ENCODE results near the gene ASAP3.

Gene ASAP3

DNA sequence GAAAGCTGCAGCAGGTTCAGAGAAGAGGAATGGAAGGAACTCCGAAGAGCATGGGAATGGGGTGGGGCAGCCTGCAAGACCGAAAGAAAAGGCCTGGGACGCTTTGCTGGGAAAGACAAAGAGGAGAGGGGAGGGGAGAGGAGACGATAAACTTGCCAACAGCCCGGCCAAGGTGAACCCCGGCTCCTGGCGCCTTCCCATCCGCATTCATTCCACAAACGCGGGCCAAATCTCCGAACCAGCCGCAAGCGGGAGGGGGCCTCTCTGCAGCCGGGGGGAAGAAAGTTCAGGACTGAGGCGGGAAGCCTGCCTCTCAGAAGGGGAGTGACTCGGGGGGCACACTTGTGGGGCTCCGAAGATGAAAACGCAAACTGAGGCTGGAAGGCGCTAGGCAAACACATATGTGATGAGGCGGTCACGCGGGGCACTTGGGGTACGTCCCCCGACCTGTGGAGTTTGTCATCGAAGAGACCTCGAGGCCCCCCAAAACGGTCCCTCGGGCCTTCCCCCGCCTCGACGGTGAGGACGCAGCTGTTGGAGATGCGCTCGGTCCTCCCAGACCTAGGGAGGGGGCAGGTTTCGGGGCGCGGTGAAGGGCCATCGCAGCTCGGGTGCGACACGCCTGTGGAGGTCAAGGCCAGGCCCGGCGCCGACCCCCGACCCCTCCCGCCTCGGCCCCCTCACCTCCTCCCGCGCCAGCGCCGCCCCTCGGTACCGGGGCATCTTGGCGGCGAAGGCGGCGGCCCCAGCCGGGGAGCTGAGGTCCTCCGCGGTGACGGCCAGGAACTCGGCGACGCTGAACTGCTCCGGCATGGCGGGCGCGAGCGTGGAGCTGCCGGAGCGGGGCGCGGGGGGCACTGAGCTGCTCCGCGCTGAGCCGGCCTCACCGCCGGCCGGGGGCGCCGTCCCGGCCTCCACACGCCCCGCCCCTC is at the start of gene ASAP3:
Gene ASAP3, minus strand, starts transcription at position 859 of the 932 bp plus-strand sequence. Its CDS starts 46 bp downstream, at position 813.
- DNase-seq = no peak

DNA sequence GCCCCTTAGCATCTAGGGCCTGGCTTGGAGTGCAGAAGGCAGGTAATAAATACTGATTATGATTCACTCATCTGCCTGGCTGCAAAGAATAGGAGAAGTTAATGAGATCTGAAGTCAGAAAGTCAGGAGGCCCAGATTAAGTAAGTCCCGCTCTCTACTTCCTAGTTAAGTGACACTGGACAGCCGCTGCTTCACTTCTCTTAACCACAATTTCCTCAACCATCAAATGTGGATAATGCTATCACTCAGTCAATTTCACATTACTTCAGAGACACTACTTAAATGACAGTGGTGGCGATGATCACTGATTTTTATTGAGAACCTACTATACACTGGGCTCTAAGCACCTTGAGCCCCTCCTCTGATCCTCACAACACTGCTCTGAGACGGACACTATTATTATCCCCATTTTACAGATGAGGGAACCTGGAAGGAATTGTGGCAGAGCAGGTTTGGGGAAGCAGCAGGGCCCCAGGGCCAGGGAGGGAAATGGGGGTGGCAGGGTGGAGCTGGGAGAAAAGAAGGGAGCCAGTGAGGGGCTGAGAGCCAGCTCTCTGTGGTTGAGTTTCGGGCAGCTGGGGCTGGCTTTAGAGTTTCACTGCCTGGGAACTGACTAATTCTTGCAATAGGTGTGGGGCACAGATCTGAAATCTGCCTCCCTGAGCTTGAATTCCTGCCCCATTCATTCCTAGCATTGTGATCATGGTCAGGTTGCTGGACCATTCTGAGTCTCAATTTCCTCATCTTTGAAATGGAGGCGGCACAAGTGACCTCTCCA is 49.5 kb upstream of the ASAP3 start:
- no peak for DNase-seq

DNA sequence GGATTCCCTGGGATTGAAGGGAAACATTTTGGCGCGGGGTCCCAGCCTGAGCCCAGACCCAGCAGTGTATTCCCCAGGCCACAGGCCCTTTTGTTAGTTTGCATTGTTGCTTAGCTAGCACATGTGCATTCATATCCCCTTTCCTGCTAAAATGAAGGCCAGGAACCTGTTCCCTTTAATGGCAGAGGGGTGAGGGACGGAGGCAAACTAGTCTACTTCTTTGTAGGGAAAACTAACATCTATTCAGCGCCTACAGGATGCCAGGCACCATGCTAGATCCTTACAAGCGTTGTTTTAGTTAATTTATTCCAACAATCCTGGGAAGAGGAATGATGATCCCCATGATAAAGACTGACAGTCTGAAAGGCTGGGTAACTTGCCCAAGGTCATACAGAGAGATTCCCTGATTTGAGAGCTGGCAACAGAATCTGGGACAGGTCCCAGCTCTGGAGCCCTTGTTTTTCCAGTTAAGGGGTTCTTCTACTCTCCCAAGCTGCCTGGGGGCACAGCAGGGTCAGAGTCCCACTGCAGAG is 47.6 kb upstream of the ASAP3 start:
- no peak for DNase-seq

DNA sequence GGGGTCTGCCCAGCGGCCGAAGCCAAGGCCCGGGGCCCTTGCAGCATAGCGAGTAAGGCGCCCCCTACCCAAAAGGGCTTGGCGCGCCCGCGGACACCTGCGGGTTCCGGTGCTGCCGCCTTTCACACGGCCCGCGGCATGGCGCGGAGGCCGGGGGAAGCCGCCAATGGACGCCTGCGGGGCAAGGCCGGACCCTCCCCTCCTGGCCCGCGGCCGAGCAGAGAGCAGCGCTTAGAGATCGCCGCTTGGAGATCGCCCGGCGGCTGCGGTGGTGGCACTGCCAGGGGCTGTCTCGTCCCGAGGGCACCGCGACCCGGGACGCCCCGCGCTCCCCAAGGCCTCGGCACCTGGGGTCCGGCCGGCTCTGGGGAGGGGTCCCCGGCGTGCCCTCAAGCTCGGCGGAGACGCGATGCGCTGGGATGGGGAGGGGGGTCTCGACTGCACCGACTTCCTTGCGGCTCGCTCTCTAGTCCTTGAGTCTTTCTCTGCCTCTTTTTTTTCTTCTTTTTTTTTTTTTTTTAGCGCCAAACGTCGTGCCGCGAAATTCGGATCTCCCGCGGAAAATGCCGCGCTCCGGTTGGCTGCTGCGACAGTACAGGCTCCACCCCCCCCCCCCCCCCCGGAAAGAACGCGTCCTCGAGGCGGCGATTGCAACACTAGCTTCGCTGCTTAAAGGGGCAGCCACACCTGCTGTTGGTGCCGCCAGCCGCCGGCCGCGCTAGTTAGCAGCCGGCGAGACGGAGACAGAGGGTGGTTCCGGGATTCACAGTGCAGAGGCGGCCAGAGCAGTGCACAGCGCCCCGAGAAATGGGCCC is 47.0 kb upstream of the ASAP3 start, which contains the start of gene E2F2:
Gene E2F2, minus strand, starts transcription at position 487 of the 815 bp plus-strand sequence. Its CDS starts 440 bp downstream, at position 47.
- peak; percentile 69 for DNase-seq

DNA sequence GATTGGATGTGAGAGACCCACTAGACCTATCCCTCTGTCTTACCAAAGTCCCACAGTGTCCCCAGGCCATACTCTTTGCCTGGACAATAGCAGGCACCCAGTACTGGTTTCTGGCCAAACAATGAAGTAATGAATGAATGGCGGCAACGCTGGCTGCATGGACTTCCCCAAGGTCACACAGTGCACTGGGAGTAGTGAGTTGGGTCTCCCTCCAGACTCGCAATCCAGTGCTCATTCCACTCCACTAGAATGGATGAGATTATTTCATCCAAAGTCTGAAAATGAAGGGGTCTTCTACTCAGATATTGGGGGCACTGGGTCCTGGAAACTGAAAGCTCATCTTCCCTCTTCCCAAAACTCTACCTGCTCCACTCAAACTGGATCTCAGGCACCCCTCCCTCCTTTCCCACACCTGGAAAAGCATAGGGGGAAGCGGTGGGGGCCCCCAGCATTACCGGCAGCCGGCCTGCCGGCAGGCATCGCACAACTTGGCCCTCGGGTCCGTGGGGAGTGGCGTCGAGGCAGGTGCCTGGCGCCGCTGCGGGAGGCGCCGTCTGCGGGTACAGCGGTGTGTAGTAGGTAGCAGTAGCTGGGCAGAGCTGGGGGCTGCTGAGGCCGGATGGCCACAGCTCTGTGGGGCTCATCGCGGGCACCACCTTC is 46.2 kb upstream of the ASAP3 start:
- DNase-seq = no peak

DNA sequence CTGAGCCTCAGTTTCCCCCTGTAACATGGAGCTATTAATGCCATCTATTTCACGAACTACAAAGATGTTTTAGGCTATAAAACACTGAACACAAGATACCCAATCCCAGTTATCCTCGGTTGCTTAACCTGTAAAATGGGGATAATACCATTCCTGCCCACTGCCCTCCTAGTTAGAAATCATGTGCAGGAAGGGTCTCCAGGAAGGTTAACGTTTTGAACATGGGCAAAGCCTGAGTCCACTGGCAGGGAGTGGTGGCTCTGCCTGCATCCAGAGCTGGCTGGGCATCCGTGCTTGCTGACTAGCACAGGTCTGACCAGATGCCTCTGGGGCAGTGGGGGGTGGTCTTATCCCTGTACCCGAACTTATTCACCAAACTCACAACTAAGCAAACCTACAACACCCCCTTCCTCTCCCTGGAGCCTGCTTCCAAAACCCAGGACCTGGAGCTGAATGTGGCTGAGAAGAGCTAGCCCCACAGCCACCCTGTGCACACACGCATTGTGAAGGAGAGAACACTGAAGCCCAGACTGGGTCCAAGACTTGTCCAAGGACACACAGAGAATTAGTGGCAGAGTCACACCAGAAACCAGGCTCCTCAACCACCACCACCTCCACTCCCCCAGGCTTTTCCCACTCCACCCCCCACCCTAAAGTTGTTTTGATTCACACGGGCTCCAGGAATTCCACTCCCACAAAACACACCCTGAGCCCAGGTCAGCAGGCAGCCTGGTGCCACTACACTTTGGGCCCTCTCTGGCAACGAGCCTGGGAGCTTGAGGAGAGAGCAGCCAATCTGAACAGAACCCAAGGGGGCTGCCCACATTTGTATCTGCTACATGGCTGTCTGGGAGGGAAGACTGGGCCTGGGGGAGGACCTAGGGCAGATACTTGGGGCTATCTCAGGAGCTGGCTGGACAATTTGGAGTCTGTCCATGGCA is 45.4 kb upstream of the ASAP3 start:
- no peak for DNase-seq

DNA sequence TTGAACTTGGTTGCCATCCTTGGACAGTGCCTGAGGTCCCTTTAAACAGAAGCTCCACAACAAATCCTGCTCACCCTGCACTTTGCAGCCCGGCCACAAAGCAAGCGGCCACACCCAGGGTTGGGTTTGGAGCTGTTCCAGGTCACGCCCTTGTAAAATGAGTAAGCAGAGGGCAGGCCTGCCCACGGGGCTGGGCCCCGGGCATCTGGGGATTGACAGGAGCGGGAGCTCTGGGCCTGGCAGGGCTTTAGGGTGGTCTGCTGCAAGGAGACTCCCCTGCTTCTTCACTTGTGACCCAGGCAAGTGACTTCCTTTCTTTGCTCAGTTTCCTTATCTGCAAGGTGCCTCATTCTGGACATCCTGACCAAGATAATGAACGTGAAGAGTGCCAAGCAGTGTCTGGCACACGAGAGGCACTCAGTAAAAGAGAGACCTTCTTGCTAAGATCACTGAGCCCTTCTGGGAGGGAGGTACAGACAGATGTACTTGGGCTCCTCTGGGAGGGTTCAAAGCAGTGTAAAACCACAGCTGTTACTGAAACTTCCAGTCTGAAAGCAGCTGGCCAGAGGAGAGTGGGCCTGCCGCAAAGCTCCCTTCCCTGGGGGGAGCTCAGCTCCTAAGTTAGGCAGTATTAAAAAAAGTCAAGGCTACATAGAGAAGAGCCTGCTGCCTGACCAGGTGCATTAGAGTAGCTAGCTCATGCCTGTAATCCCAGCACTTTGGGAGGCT is 44.4 kb upstream of the ASAP3 start:
- DNase-seq = peak; percentile 32

DNA sequence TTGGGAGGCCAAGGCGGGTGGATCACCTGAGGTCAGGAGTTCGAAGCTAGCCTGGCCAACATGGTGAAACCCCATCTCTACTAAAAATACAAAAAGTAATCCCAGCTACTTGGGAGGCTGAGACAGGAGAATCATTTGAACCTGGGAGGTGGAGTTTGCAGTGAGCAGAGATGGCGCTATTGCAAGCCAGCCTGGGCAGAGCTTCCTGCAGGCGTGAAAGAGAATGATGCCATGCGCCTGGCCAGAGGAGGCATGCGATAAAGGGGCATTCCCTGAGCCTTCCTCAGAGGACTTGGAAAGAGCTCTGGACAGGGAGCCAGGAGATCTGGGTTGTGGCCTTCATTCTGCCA is 43.9 kb upstream of the ASAP3 start:
- no peak for DNase-seq

DNA sequence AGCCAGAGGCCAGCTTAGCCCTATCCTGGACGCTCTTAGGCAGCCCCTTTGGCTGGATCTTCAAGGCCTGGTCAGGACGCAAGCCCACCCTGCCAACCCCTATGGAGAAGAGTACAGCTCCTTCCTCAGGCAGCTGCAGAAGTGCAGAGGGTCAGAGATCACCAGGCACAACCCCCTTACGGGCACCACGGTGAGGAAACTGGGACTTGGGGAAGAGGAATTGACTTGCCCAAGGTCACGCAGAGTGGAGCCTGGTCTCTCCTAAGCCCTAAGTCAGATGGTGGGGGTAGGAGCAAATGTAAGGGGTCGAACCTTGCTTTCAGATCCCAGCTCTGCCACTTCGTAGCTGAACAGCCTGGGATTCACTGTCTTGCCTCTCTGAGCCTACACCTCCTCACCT is 43.4 kb upstream of the ASAP3 start:
- no peak for DNase-seq

DNA sequence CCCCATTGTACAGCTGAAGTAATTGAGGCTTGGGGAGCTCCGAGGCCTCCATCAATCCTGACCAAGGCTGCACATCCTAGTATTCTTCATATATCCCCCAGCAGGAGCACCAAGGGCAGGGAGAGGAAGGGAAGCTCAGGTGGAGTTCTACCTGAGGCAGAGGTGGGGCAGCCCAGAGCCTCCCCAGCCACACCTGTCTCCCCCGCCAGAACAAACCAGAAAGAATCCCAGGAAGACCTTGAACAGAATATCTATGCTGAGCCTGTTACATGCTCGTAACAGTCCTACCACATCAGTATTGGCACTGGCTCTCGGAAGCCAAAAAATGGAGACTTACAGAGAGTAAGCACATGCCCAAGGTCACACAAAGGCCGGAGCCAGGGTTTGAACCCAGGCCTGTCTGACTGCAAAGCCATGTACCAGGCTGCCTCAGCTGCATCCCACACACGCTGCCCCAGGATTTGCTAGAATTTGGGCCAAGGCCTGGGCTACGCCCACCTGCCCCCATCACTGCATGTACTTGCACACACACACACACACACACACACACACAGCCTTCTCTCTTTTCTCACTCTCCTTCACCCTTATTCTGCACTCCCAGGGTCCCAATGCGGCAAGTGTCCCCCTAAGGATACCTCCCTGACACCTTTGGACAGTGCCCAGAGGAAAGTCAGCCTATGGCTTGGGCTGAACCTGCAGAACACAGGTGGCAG is 42.5 kb upstream of the ASAP3 start:
- DNase-seq = no peak

DNA sequence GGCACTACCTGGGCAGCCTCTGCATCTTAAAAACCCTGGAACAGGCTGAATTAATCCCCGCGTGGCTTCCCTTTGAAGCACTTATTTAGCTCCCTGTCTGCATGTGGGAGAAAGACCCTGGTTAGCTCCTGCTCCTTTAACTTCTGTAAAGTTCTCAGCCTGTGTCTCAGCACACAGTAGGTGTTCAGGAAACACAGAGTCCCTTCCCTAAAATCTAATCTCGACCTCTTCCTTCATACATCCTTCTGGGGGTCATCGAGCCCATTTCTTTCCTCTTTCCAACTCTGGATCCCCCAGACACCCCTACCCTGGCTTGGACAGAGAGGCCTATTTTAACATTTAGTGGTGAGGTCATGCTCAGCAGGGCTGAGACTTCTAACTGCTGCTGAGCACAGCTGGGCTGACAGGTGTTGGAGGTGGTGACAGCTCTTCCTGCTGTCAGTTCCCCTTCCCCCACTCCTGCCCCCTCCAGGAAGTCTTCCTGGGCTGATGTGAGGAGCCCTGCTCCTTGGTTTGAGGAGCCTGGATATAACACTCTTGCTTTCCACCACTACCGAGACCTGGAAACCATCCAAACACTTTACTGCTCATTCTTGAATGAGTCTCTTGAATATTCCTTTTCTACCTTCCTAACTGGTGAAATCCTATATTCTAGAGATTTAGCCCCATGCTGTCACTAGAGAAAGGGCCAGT is 41.7 kb upstream of the ASAP3 start:
- no peak for DNase-seq

DNA sequence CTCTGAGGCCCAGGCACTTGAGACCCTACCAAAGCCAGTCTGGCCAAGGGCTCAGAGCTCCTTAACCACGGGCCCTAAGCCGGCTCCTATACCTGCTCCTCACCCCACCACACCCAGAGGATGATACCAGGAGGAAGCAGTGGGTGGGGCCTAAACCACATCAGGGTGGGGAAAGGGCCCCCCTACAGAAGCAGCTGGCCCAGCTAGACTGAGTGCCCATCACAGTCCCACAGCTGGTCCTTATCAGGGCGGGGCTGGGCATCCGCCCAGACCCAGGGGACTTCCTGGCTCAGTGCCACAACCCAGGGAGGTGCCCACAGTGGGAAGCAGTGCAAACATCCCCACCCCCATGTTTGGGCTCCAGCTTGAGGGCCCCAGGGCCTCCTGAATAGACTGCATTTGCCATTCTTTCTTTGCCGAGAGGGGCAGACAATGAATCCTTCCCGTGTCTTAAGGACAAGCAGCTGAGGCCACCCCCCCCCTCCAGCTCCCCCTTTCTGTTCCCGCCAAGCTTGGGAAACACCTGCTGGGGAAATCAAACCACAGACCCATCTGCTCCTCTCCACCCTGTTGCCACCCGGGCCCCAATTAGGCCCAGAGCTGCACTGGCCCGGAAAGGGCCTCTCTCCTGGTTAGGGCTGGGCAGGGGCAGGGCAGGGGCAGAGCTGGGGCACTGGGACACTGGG is 40.9 kb upstream of the ASAP3 start:
- DNase-seq = peak; percentile 75

DNA sequence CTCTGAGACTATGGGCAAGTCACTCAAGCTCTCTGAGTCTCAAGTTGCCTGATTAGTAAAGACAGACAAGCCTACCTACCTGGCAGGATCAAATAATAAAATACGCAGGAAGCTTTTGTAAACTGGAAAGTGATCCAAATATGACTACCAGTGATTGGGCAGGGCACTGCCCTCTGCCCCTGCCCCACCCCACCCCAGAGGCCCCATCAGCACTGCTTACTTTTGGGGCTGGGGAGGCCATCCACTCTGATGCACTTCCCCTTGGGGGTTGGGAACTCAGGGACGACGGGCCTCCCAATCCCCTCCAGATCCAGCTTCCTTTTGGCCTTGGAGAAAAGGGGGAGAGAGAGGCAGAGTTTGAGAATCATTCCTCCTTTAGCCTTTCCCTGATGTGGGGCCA is 40.2 kb upstream of the ASAP3 start:
- DNase-seq = no peak

DNA sequence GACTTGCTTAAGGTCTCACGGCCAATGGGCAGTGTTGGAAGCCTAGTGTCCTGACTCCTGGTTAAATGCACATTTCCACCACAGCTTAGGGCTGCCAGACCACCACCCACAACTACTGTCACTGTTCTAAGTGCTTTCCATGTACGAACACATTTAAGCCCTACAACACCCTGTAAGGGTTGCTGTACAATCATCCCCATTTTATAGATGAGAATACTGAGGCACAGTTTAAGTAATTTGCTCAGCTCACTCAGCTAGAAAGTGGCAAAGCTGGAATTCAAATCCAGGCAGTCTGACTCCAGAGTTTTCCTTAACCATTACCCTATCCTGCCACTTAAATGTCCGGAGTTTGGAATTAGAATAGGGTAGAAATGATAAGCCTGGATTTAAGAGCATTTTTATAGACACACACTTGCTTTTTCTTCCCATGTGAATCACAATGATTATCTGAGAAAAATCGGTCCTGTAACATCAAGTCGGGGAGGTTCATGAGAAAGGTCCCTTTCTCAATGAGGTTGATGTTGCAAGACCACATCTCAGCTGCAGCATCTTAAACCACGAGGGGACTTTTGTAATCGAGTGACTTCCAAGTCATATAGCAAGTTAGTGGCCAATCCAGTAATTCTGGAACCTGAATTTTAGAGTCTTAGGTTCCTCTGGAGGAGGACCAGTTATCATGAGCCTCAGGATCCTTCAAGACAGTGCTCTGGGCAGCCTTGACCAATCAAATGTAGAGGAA is 38.4 kb upstream of the ASAP3 start:
- no peak for DNase-seq

DNA sequence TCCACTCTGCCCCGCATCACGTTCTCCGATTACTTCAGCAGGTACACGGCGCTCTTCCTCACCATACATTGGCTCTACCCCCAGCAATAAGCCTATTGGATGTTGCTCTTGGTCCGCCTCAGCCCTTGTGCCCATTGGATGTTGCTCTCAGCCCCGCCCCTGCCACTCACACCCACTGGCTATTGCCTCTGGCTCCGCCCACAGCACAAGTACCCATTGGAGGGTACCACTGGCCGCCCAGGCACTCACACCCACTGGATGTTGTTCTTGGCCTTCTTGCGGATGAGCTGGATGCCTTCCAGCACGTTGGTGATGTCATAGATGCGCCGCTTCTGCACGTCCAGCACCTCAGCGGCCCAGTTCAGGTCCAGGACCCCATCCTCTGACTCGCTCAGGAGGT is 37.6 kb upstream of the ASAP3 start:
- no peak for DNase-seq

DNA sequence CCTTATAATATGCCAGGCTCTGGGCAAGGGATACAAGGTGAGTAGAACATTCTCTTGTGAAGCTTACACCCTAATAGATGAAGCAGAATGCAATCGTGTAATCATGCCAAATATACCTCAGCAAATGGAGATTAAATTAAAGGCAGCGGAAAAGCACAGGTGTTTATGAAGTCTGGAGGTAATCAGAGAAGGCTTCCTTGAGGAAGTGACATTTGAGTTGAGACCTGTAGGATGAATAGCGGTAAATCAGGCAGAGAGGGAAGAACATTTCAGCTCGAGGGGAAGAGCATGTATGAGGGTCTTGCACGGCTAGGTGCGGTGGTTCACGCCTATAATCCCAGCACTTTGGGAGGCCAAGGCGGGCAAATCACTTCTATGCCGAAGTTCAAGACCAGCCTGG is 33.6 kb upstream of the ASAP3 start:
- DNase-seq = no peak

DNA sequence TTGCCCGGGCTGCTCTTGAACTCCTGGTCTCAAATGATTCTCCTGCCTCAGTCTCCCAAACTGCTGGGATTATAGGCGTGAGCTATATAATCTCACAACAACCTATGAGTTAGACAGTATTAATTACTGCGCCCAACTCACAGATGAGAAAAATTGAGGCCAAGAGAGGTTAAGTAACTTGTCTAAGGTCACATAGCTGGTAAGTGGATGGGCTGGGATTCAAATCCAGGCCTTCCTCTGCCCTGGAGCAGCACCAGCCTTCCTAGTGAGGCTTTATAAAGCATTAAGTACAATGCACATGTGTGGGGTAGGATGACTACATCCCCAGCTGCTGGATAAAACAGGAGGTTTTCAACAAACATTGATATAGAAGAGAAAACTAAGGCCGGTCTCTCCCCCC is 31.9 kb upstream of the ASAP3 start:
- DNase-seq = no peak
